Activated CD4-positive, alpha-beta T cell treated with anti-CD3 and anti-CD28 coated beads, Interleukin-2, amount 50 U/mL, for 1 hour (primary cell): ENCODE data around the gene RC3H1.
"Not testable (repeated sequence)": the region's sequence is repeated elsewhere in the genome, so short reads cannot be mapped to it uniquely, and the experiment has no call there.

Source experiments
- DNase-seq: peaks from one replicate; pipeline ENCODE4 v3.0.0-alpha.2; 2020

The RC3H1 gene

GRCh38 chr1:174022080-174022975 is at the start of gene RC3H1:
RC3H1 (minus strand) TSS chr1:174022357; CDS start chr1:173992985, 29,372 bp downstream.
- DNase-seq, result peak; percentile 89

GRCh38 chr1:174070614-174071013 is 48.5 kb upstream of the RC3H1 start:
- DNase-seq, result no peak

- no peak for DNase-seq
These were observed 45.8 kb upstream of the RC3H1 start for GRCh38 chr1:174068000-174068399.

GRCh38 chr1:174060090-174060489 is 37.9 kb upstream of the RC3H1 start:
- no peak for DNase-seq

GRCh38 chr1:174058624-174059023 is 36.5 kb upstream of the RC3H1 start:
- DNase-seq, result no peak

GRCh38 chr1:174056609-174057008 is 34.5 kb upstream of the RC3H1 start:
- not testable (repeated sequence) for DNase-seq

GRCh38 chr1:174055797-174056196 is 33.6 kb upstream of the RC3H1 start:
- not testable (repeated sequence) for DNase-seq

GRCh38 chr1:174053826-174054225 is 31.7 kb upstream of the RC3H1 start:
- DNase-seq, result no peak

GRCh38 chr1:174052621-174053020 is 30.5 kb upstream of the RC3H1 start:
- DNase-seq, result no peak

GRCh38 chr1:174051956-174052355 is 29.8 kb upstream of the RC3H1 start:
- no peak for DNase-seq

GRCh38 chr1:174049514-174049913 is 27.4 kb upstream of the RC3H1 start:
- no peak for DNase-seq

- no peak for DNase-seq
These were observed 22.5 kb upstream of the RC3H1 start for GRCh38 chr1:174044418-174045222.

- not testable (repeated sequence) for DNase-seq
These were observed 20.4 kb upstream of the RC3H1 start for GRCh38 chr1:174042509-174042908.

- no peak for DNase-seq
These were observed 19.2 kb upstream of the RC3H1 start for GRCh38 chr1:174041369-174041768.

- DNase-seq, result no peak
These were observed 18.2 kb upstream of the RC3H1 start for GRCh38 chr1:174040387-174040786.

GRCh38 chr1:174039027-174039426 is 16.9 kb upstream of the RC3H1 start:
- DNase-seq, result no peak

- DNase-seq, result no peak
These were observed 14.6 kb upstream of the RC3H1 start for GRCh38 chr1:174036798-174037197.

GRCh38 chr1:174036204-174036603 is 14.0 kb upstream of the RC3H1 start:
- no peak for DNase-seq

- DNase-seq, result no peak
These were observed 10.6 kb upstream of the RC3H1 start for GRCh38 chr1:174032671-174033222.

- DNase-seq, result no peak
These were observed 8.9 kb upstream of the RC3H1 start for GRCh38 chr1:174031099-174031498.

GRCh38 chr1:174028495-174028894 is 6.3 kb upstream of the RC3H1 start:
- no peak for DNase-seq

GRCh38 chr1:174023440-174023839 is 1.3 kb upstream of the RC3H1 start:
- no peak for DNase-seq

- no peak for DNase-seq
These were observed 770 bp upstream of the RC3H1 start for GRCh38 chr1:174022976-174023277.

- peak; percentile 23 for DNase-seq
These were observed 522 bp downstream of the RC3H1 start for GRCh38 chr1:174021591-174022079.
